ENCODE results near the gene ARHGAP28.

DNA sequence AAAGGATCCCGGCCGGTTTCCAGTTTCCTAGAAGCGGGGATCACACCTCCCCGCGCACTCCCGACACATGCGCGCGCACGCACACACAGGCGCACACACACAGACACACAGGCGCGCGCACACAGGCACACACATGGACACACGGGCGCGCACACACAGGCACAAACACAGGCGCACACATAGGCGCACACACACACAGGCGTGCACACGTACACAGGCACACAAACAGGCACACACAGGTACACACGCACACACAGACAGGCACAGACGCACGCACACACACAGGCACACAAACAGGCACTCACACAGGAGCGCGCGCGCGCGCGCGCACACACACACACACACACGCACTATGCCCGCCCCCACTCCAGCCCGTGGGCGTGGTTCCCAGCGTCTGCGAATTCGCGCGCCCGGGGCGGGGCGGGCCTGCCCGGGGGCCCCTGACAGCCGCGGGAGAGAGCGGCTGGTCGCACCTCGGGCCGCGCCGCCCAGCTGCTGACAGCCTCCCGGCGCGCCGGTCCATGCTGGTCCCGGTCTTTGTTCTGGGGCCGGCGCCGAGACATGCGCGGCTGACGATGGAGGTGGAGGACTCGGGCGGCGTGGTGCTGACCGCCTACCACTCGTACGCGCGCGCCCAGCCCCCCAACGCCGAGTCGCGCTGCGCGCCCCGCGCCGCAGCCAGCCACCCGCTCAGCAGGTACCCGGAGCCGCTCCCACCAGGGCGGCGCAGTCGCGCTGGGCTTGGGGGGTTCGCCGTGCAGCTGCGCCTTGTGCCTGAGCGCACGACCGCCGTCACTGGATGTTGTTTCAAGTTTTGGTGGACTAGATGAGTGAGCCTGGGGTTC is at the start of gene ARHGAP28:
- TF ChIP-seq, protein P1, sequence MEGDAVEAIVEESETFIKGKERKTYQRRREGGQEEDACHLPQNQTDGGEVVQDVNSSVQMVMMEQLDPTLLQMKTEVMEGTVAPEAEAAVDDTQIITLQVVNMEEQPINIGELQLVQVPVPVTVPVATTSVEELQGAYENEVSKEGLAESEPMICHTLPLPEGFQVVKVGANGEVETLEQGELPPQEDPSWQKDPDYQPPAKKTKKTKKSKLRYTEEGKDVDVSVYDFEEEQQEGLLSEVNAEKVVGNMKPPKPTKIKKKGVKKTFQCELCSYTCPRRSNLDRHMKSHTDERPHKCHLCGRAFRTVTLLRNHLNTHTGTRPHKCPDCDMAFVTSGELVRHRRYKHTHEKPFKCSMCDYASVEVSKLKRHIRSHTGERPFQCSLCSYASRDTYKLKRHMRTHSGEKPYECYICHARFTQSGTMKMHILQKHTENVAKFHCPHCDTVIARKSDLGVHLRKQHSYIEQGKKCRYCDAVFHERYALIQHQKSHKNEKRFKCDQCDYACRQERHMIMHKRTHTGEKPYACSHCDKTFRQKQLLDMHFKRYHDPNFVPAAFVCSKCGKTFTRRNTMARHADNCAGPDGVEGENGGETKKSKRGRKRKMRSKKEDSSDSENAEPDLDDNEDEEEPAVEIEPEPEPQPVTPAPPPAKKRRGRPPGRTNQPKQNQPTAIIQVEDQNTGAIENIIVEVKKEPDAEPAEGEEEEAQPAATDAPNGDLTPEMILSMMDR (IDR thresholded peaks at IDR 0.05): peak in 2 of 5 experiments; percentile 29
- no peak for TF ChIP-seq EP300 (IDR thresholded peaks at IDR 0.05)
